Rectal smooth muscle tissue (tissue), 1 donor: ENCODE results near the gene CAPN9.
"Not testable (repeated sequence)": the region's sequence is repeated elsewhere in the genome, so short reads cannot be mapped to it uniquely, and the experiment has no call there.

ENCODE experiments used
- H3K27ac ChIP-seq: one replicate; pipeline ENCODE4 v1.7.0; 2013; ENCODE audit warnings: low read depth, low read length, inconsistent platforms
- H3K27me3 ChIP-seq: one replicate; pipeline ENCODE4 v1.7.0; 2013; ENCODE audit warnings: low read length; ENCODE audit not compliant: control insufficient read depth, insufficient read depth
- H3K36me3 ChIP-seq: one replicate; pipeline ENCODE4 v1.7.0; 2013; ENCODE audit warnings: low read length; ENCODE audit not compliant: control insufficient read depth, insufficient read depth
- H3K4me1 ChIP-seq: one replicate; pipeline ENCODE4 v1.7.0; 2013; ENCODE audit warnings: low read length; ENCODE audit not compliant: control insufficient read depth, insufficient read depth
- H3K4me3 ChIP-seq: one replicate; pipeline ENCODE4 v1.7.0; 2013; ENCODE audit warnings: low read length
- H3K9ac ChIP-seq: one replicate; pipeline ENCODE4 v1.7.0; 2013; ENCODE audit warnings: low read length

The CAPN9 gene

GRCh38 chr1:230713915-230714764 is 33.0 kb upstream of the CAPN9 start, which contains the start of gene AGT:
TSS of gene AGT (minus strand) at chr1:230714122. CDS start at chr1:230710823, 3,299 bp downstream.
- Histone ChIP-seq H3K27ac (no peak within 1 kb of the TSS), H3K36me3 (no peaks in the 10 kb centered on the region), H3K9ac (no peak within 1 kb of the TSS), H3K4me3 (peak within 1 kb of the TSS; percentile 8), H3K4me1 (peaks cover 7% of the 10 kb centered on the region), H3K27me3 (no peaks in the 10 kb centered on the region)

- H3K27ac ChIP-seq: no peak overlapping the region
- H3K4me1 ChIP-seq: peaks cover 7% of the 10 kb centered on the region
- no peak overlapping the region for H3K9ac ChIP-seq
Measured at GRCh38 chr1:230715510-230715909, 31.7 kb upstream of the CAPN9 start.

GRCh38 chr1:230716453-230716852 is 30.7 kb upstream of the CAPN9 start:
- H3K27me3 ChIP-seq, H3K27ac ChIP-seq, H3K4me1 ChIP-seq, H3K4me3 ChIP-seq, H3K36me3 ChIP-seq, H3K9ac ChIP-seq: not testable (repeated sequence)

More at GRCh38 chr1:230715510-230715909, 31.7 kb upstream of the CAPN9 start:
- no peaks in the 10 kb centered on the region for H3K36me3 ChIP-seq
- H3K4me3 ChIP-seq: no peak overlapping the region
- H3K27me3 ChIP-seq: no peaks in the 10 kb centered on the region

- Histone ChIP-seq H3K9ac (no peak overlapping the region), H3K4me3 (no peak overlapping the region), H3K4me1 (peaks cover 7% of the 10 kb centered on the region), H3K27ac (no peak overlapping the region), H3K27me3 (no peaks in the 10 kb centered on the region), H3K36me3 (no peaks in the 10 kb centered on the region)
Measured at GRCh38 chr1:230717251-230717650, 29.9 kb upstream of the CAPN9 start.

GRCh38 chr1:230721849-230722522 is 25.2 kb upstream of the CAPN9 start:
- H3K4me1 ChIP-seq, H3K36me3 ChIP-seq, H3K4me3 ChIP-seq, H3K9ac ChIP-seq, H3K27me3 ChIP-seq, H3K27ac ChIP-seq: not testable (repeated sequence)

GRCh38 chr1:230725256-230726012 is 21.8 kb upstream of the CAPN9 start:
- H3K27me3 ChIP-seq: no peaks in the 10 kb centered on the region
- no peak overlapping the region for H3K4me3 ChIP-seq
- H3K27ac ChIP-seq: no peak overlapping the region
- H3K36me3 ChIP-seq: no peaks in the 10 kb centered on the region
- no peaks in the 10 kb centered on the region for H3K4me1 ChIP-seq
- no peak overlapping the region for H3K9ac ChIP-seq

- Histone ChIP-seq H3K4me3 (no peak overlapping the region), H3K9ac (no peak overlapping the region), H3K4me1 (no peaks in the 10 kb centered on the region), H3K27me3 (no peaks in the 10 kb centered on the region), H3K27ac (no peak overlapping the region), H3K36me3 (no peaks in the 10 kb centered on the region)
Measured at GRCh38 chr1:230728710-230729392, 18.3 kb upstream of the CAPN9 start.

- Histone ChIP-seq H3K36me3 (no peaks in the 10 kb centered on the region), H3K27me3 (no peaks in the 10 kb centered on the region), H3K27ac (no peak overlapping the region), H3K4me3 (no peak overlapping the region), H3K4me1 (no peaks in the 10 kb centered on the region), H3K9ac (no peak overlapping the region)
Measured at GRCh38 chr1:230730977-230731376, 16.2 kb upstream of the CAPN9 start.

GRCh38 chr1:230735447-230735846 is 11.7 kb upstream of the CAPN9 start:
- no peak overlapping the region for H3K27ac ChIP-seq
- H3K4me1 ChIP-seq: no peaks in the 10 kb centered on the region
- H3K27me3 ChIP-seq: no peaks in the 10 kb centered on the region
- H3K36me3 ChIP-seq: no peaks in the 10 kb centered on the region
- no peak overlapping the region for H3K9ac ChIP-seq
- no peak overlapping the region for H3K4me3 ChIP-seq

- Histone ChIP-seq H3K27me3 (no peaks in the 10 kb centered on the region), H3K36me3 (no peaks in the 10 kb centered on the region), H3K4me1 (no peaks in the 10 kb centered on the region), H3K9ac (no peak overlapping the region), H3K4me3 (no peak overlapping the region), H3K27ac (no peak overlapping the region)
Measured at GRCh38 chr1:230737622-230738262, 9.4 kb upstream of the CAPN9 start.

- Histone ChIP-seq H3K9ac (no peak overlapping the region), H3K27ac (no peak overlapping the region), H3K4me1 (no peaks in the 10 kb centered on the region), H3K36me3 (no peaks in the 10 kb centered on the region), H3K27me3 (no peaks in the 10 kb centered on the region), H3K4me3 (no peak overlapping the region)
Measured at GRCh38 chr1:230739564-230740290, 7.5 kb upstream of the CAPN9 start.
